ENCODE data around the gene GLA. TPM values are rescaled to one million over a fixed set of nuclear protein-coding genes. Genes with fewer than 3 reads are reported as not detected.

The GLA gene
- total RNA-seq, 1 donor = 32.3 TPM

GRCh38 chrX:101359966-101360365 lies 47.8 kb downstream of the GLA start:
- DNase-seq (ENCODE audit: low read depth in 2 of 3, low spot score in 2 of 3) = no peak

GRCh38 chrX:101357166-101357795 lies 50.4 kb downstream of the GLA start:
- DNase-seq (ENCODE audit: low read depth in 2 of 3, low spot score in 2 of 3) = peak in 1 of 3 donors; percentile 10

- no peak for DNase-seq (ENCODE audit: low read depth in 2 of 3, low spot score in 2 of 3)
Measured at GRCh38 chrX:101349193-101349562, 58.5 kb downstream of the GLA start.

GRCh38 chrX:101348452-101349192 lies 59.1 kb downstream of the GLA start, which contains the start of gene TIMM8A:
Gene TIMM8A, minus strand, starts transcription at chrX:101348742. Its CDS starts 78 bp downstream, at chrX:101348664.
- DNase-seq (ENCODE audit: low read depth in 2 of 3, low spot score in 2 of 3) = peak; percentile 41 to 65 (median 59)

GRCh38 chrX:101347859-101348451 lies 59.8 kb downstream of the GLA start:
- no peak for DNase-seq (ENCODE audit: low read depth in 2 of 3, low spot score in 2 of 3)

Other genes starting within 250 kb of the GLA start
- gene DRP2, start 188.1 kb downstream of the GLA start, total RNA-seq = under 0.01 TPM
- gene TAF7L, start 116.6 kb downstream of the GLA start, total RNA-seq = under 0.01 TPM
- 3.0 TPM for gene TIMM8A, start 59.2 kb downstream of the GLA start, total RNA-seq
- 37.7 TPM for gene BTK, start 21.7 kb downstream of the GLA start, total RNA-seq
- gene RPL36A, start 16.9 kb downstream of the GLA start, total RNA-seq = 71.6 TPM
- gene HNRNPH2, start 297 bp upstream of the GLA start, total RNA-seq = 29.9 TPM
- 2.2 TPM for gene ARMCX4, start 77.5 kb upstream of the GLA start, total RNA-seq
- gene ARMCX1, start 142.6 kb upstream of the GLA start, total RNA-seq = 19.9 TPM
- 19.7 TPM for gene ARMCX6, start 210.1 kb upstream of the GLA start, total RNA-seq
- 28.0 TPM for gene ARMCX3, start 215.2 kb upstream of the GLA start, total RNA-seq